HEK293 (cell line): ENCODE results near the gene BCL2.

Source experiments
- CTCF ChIA-PET: fragments of 350-600 bp; formaldehyde crosslinking; extraction: SDS; loops from one replicate; lab custom pipeline; 2021; ENCODE audit warnings: antibody characterized with exemption; lab: Yijun Ruan, JAX
- POLR2A ChIA-PET: fragments of 300-600 bp; formaldehyde crosslinking; extraction: SDS; loops from one replicate; lab custom pipeline; 2020; ENCODE audit warnings: antibody characterized with exemption, inconsistent platforms; lab: Yijun Ruan, JAX
- H3K27ac ChIP-seq: fragments of 200-500 bp; sonication (Bioruptor generic); 2 replicates; pipeline ENCODE4 v1.5.1; 2014; ENCODE audit warnings: low read depth, low read length, control low read depth, inconsistent platforms; ENCODE audit errors: extremely low read depth
- H3K36me3 ChIP-seq, 2 experiments: fragments of 200-500 bp in 1 of 2; sonication (Bioruptor generic) in 1 of 2; 1 replicate in 1 of 2; 2 replicates in 1 of 2; pipeline ENCODE4 v1.5.1; 2014 to 2017; ENCODE audit warnings: inconsistent platforms in 2 of 2, low read length in 2 of 2; ENCODE audit not compliant: control insufficient read depth in 2 of 2, insufficient read depth in 1 of 2
- H3K4me1 ChIP-seq: fragments of 200-500 bp; sonication (Bioruptor generic); 2 replicates; pipeline ENCODE4 v1.5.1; 2014; ENCODE audit warnings: mild to moderate bottlenecking, low read length, inconsistent platforms; ENCODE audit not compliant: control insufficient read depth, insufficient read depth
- H3K4me3 ChIP-seq: 2 replicates; pipeline ENCODE4 v1.5.1; 2011; ENCODE audit warnings: low read depth, mild to moderate bottlenecking, control low read depth, low read length, moderate library complexity
- H3K9me3 ChIP-seq: fragments of 200-500 bp; sonication (Bioruptor generic); 2 replicates; pipeline ENCODE4 v1.5.1; 2014; ENCODE audit warnings: low read depth, low read length, inconsistent platforms; ENCODE audit not compliant: control insufficient read depth, insufficient read depth
- FEZF1 ChIP-seq: fragments of 450-650 bp; formaldehyde crosslinking; IDR thresholded peaks from 2 replicates; pipeline ENCODE4 v1.5.1; 2016; ENCODE audit warnings: missing biosample characterization, missing genetic modification characterization
- GLIS1 ChIP-seq: fragments of 450-650 bp; formaldehyde crosslinking; IDR thresholded peaks from 2 replicates; pipeline ENCODE4 v1.5.1; 2016; ENCODE audit warnings: missing biosample characterization, missing genetic modification characterization
- HOXA7 ChIP-seq: sonication (generic); formaldehyde crosslinking; IDR thresholded peaks from 2 replicates; pipeline ENCODE4 v1.8.1; 2022; ENCODE audit warnings: missing genetic modification reagents, borderline replicate concordance
- MZF1 ChIP-seq: fragments of 450-650 bp; formaldehyde crosslinking; IDR thresholded peaks from 2 replicates; pipeline ENCODE4 v1.5.1; 2017; ENCODE audit warnings: missing biosample characterization, missing genetic modification characterization, borderline replicate concordance
- PRDM6 ChIP-seq: fragments of 450-650 bp; formaldehyde crosslinking; IDR thresholded peaks from 2 replicates; pipeline ENCODE4 v1.5.1; 2017; ENCODE audit warnings: missing biosample characterization, missing genetic modification characterization
- SALL2 ChIP-seq: fragments of 450-650 bp; formaldehyde crosslinking; IDR thresholded peaks from 2 replicates; pipeline ENCODE4 v1.5.0; 2017; ENCODE audit warnings: missing biosample characterization, mild to moderate bottlenecking, missing genetic modification characterization, borderline replicate concordance
- SP3 ChIP-seq: fragments of 450-650 bp; formaldehyde crosslinking; IDR thresholded peaks from 2 replicates; pipeline ENCODE4 v1.5.1; 2016; ENCODE audit warnings: missing biosample characterization, missing genetic modification characterization
- TCF7L2 ChIP-seq: IDR thresholded peaks from 2 replicates; pipeline ENCODE4 v1.6.1; 2011; ENCODE audit warnings: low read depth, mild to moderate bottlenecking, inconsistent platforms, low read length, moderate library complexity, borderline replicate concordance
- TRIM28 ChIP-seq: IDR thresholded peaks from 2 replicates; pipeline ENCODE4 v1.6.1; 2011; ENCODE audit warnings: low read length, control low read depth, borderline replicate concordance
- ZFP69B ChIP-seq: fragments of 450-650 bp; formaldehyde crosslinking; IDR thresholded peaks from 2 replicates; pipeline ENCODE4 v1.5.1; 2016; ENCODE audit warnings: missing biosample characterization, missing genetic modification characterization
- ZNF146 ChIP-seq: fragments of 450-650 bp; formaldehyde crosslinking; IDR thresholded peaks from 2 replicates; pipeline ENCODE4 v1.5.1; 2016; ENCODE audit warnings: missing biosample characterization, missing genetic modification characterization
- ZNF148 ChIP-seq: fragments of 450-650 bp; formaldehyde crosslinking; IDR thresholded peaks from 2 replicates; pipeline ENCODE4 v1.5.0; 2017; ENCODE audit warnings: missing biosample characterization, missing genetic modification characterization, borderline replicate concordance
- ZNF221 ChIP-seq: fragments of 450-650 bp; formaldehyde crosslinking; IDR thresholded peaks from 2 replicates; pipeline ENCODE4 v1.5.1; 2017; ENCODE audit warnings: missing biosample characterization, missing genetic modification characterization, borderline replicate concordance
- ZNF23 ChIP-seq: fragments of 450-650 bp; formaldehyde crosslinking; IDR thresholded peaks from 2 replicates; pipeline ENCODE4 v1.5.1; 2016; ENCODE audit warnings: missing biosample characterization, missing genetic modification characterization, borderline replicate concordance
- ZNF280C ChIP-seq: fragments of 450-650 bp; formaldehyde crosslinking; IDR thresholded peaks from 2 replicates; pipeline ENCODE4 v1.5.1; 2016; ENCODE audit warnings: missing biosample characterization, missing genetic modification characterization
- ZNF350 ChIP-seq: fragments of 450-650 bp; formaldehyde crosslinking; IDR thresholded peaks from 2 replicates; pipeline ENCODE4 v1.5.0; 2017; ENCODE audit warnings: missing biosample characterization, mild to moderate bottlenecking, missing genetic modification characterization
- ZNF423 ChIP-seq: fragments of 450-650 bp; formaldehyde crosslinking; IDR thresholded peaks from 2 replicates; pipeline ENCODE4 v1.5.1; 2016; ENCODE audit warnings: missing biosample characterization, missing genetic modification characterization
- ZNF473 ChIP-seq: fragments of 450-650 bp; formaldehyde crosslinking; IDR thresholded peaks from 2 replicates; pipeline ENCODE4 v1.5.1; 2017; ENCODE audit warnings: missing biosample characterization, missing genetic modification characterization
- ZNF488 ChIP-seq: fragments of 450-650 bp; formaldehyde crosslinking; IDR thresholded peaks from 2 replicates; pipeline ENCODE4 v1.5.1; 2016; ENCODE audit warnings: missing biosample characterization, missing genetic modification characterization
- ZNF513 ChIP-seq: fragments of 450-650 bp; IDR thresholded peaks from 2 replicates; pipeline ENCODE4 v1.5.1; 2018; ENCODE audit warnings: missing biosample characterization, missing genetic modification characterization
- ZNF521 ChIP-seq: fragments of 450-650 bp; formaldehyde crosslinking; IDR thresholded peaks from 2 replicates; pipeline ENCODE4 v1.5.1; 2017; ENCODE audit warnings: missing biosample characterization, mild to moderate bottlenecking, missing genetic modification characterization
- ZNF530 ChIP-seq: fragments of 450-650 bp; formaldehyde crosslinking; IDR thresholded peaks from 2 replicates; pipeline ENCODE4 v1.5.1; 2016; ENCODE audit warnings: low read depth, missing biosample characterization, missing genetic modification characterization
- ZNF629 ChIP-seq: fragments of 450-650 bp; formaldehyde crosslinking; IDR thresholded peaks from 2 replicates; pipeline ENCODE4 v1.5.1; 2017; ENCODE audit warnings: missing biosample characterization, missing genetic modification characterization
- ZNF639 ChIP-seq: fragments of 450-650 bp; formaldehyde crosslinking; IDR thresholded peaks from 2 replicates; pipeline ENCODE4 v1.5.1; 2016; ENCODE audit warnings: missing biosample characterization, missing genetic modification characterization
- ZNF76 ChIP-seq: fragments of 450-650 bp; formaldehyde crosslinking; IDR thresholded peaks from 2 replicates; pipeline ENCODE4; 2016; ENCODE audit warnings: low read depth, missing biosample characterization, missing genetic modification characterization, borderline replicate concordance
- ZNF830 ChIP-seq: fragments of 450-650 bp; IDR thresholded peaks from 2 replicates; pipeline ENCODE4 v1.5.0; 2018; ENCODE audit warnings: missing biosample characterization, missing genetic modification characterization, low read depth, mild to moderate bottlenecking, moderate library complexity
- ZSCAN30 ChIP-seq: fragments of 450-650 bp; IDR thresholded peaks from 2 replicates; pipeline ENCODE4 v1.5.1; 2018; ENCODE audit warnings: missing biosample characterization, mild to moderate bottlenecking, missing genetic modification characterization, moderate library complexity

BCL2 gene

GRCh38 chr18:63078471-63078870 lies 241.1 kb downstream of the BCL2 start:
- H3K4me3 ChIP-seq: no peak overlapping the region
- H3K36me3 ChIP-seq: no peaks in the 10 kb centered on the region
- no peak overlapping the region for H3K27ac ChIP-seq
- TF ChIP-seq SP3 (tag by site-specific recombination) (no peak), HOXA7 (CRISPR knock-in tag) (no peak), ZNF513 (no peak), ZNF221 (tag by site-specific recombination) (no peak), SALL2 (tag by site-specific recombination) (no peak), ZNF148 (tag by site-specific recombination) (no peak), ZNF639 (tag by site-specific recombination) (no peak), FEZF1 (tag by site-specific recombination) (no peak), GLIS1 (no peak), ZNF280C (tag by site-specific recombination) (no peak), MZF1 (tag by site-specific recombination) (no peak), ZNF473 (tag by site-specific recombination) (no peak), ZNF521 (no peak), ZFP69B (tag by site-specific recombination) (no peak), ZNF423 (tag by site-specific recombination) (no peak), ZNF146 (no peak), ZNF350 (tag by site-specific recombination) (no peak), ZNF830 (tag by site-specific recombination) (no peak), TCF7L2 (no peak)
- ChIA-PET CTCF (interaction anchor here (0.6 kb wide), 1 partner anchor 245 kb away, joined by 4 read pairs; no protein-coding TSS in a partner anchor), POLR2A (no interaction called here)
- H3K4me1 ChIP-seq: no peaks in the 10 kb centered on the region
- no peaks in the 10 kb centered on the region; the same call in 1 of the 2 replicates for H3K9me3 ChIP-seq

- Histone ChIP-seq H3K27ac (no peak overlapping the region), H3K4me3 (peak overlapping the region; percentile 19), H3K4me1 (peaks cover 19% of the 10 kb centered on the region), H3K36me3 (no peaks in the 10 kb centered on the region), H3K9me3 (no peaks in the 10 kb centered on the region)
- ChIA-PET POLR2A (interaction anchor here (0.6 kb wide), 3 partner anchors 12 to 347 kb away, joined by 3 read pairs; partner anchors contain the start of gene VPS4B), CTCF (interaction anchor here (0.6 to 0.7 kb wide), 2 partner anchors 57 to 249 kb away, joined by 3 read pairs; no protein-coding TSS in a partner anchor)
- TF ChIP-seq ZNF76 (tag by site-specific recombination): peak; percentile 77
- TF ChIP-seq ZNF488 (tag by site-specific recombination): no peak
- no peak for TF ChIP-seq ZNF521
- no peak for TF ChIP-seq ZSCAN30 (tag by site-specific recombination)
- TF ChIP-seq ZNF23 (tag by site-specific recombination): no peak
- no peak for TF ChIP-seq PRDM6 (tag by site-specific recombination)
- no peak for TF ChIP-seq ZNF629 (tag by site-specific recombination)
- TF ChIP-seq TRIM28: no peak
- no peak for TF ChIP-seq ZNF530
Measured at GRCh38 chr18:63074981-63075404, 244.6 kb downstream of the BCL2 start.
